Neuronal stem cell (in vitro differentiated cells): ENCODE measurements around the gene SNX6.

Experiments used
- DNase-seq: peaks from one replicate; pipeline ENCODE4 v3.0.0-alpha.2; 2013; ENCODE audit warnings: low spot score
- H2AFZ ChIP-seq: one replicate; pipeline ENCODE4 v1.6.1; 2013; ENCODE audit warnings: mild to moderate bottlenecking, low read length, inconsistent platforms
- H2AK5ac ChIP-seq: 2 replicates; pipeline ENCODE4 v1.6.1; 2013; ENCODE audit warnings: low read depth, mild to moderate bottlenecking, inconsistent platforms, low read length, moderate library complexity, mixed read lengths
- H2BK120ac ChIP-seq: 2 replicates; pipeline ENCODE4 v1.6.1; 2013; ENCODE audit warnings: low read depth, mild to moderate bottlenecking, inconsistent platforms, low read length, moderate library complexity, mixed read lengths
- H2BK12ac ChIP-seq: one replicate; pipeline ENCODE4 v1.6.1; 2013; ENCODE audit warnings: low read length, inconsistent platforms
- H2BK15ac ChIP-seq: 2 replicates; pipeline ENCODE4 v1.6.1; 2013; ENCODE audit warnings: mild to moderate bottlenecking, low read length, inconsistent platforms, mixed read lengths
- H2BK5ac ChIP-seq: one replicate; pipeline ENCODE4 v1.6.1; 2013; ENCODE audit warnings: inconsistent platforms, mild to moderate bottlenecking, low read length, moderate library complexity
- H3K14ac ChIP-seq: one replicate; pipeline ENCODE4 v1.6.1; 2013; ENCODE audit warnings: low read length, inconsistent platforms
- H3K18ac ChIP-seq: 2 replicates; pipeline ENCODE4 v1.6.1; 2013; ENCODE audit warnings: low read length, inconsistent platforms
- H3K23ac ChIP-seq: 2 replicates; pipeline ENCODE4 v1.6.1; 2013; ENCODE audit warnings: low read depth, mild to moderate bottlenecking, mixed read lengths, low read length, inconsistent platforms; ENCODE audit not compliant: poor library complexity
- H3K27ac ChIP-seq: replicated peaks from 3 replicates; pipeline ENCODE4 v1.5.1; 2013; ENCODE audit warnings: low read length, inconsistent platforms
- H3K27me3 ChIP-seq, 3 experiments: 2 replicates each; pipeline ENCODE4 v1.6.1; 2013; ENCODE audit warnings: low read length in 3 of 3, mild to moderate bottlenecking in 2 of 3, inconsistent platforms in 1 of 3, low read depth in 1 of 3, mixed read lengths in 1 of 3, moderate library complexity in 1 of 3; ENCODE audit not compliant: control insufficient read depth in 3 of 3, insufficient read depth in 3 of 3
- H3K36me3 ChIP-seq, 2 donors: replicated peaks in 1 of 2; 2 replicates each; pipeline ENCODE4 v1.6.1; 2013; ENCODE audit warnings: low read length in 2 of 2; ENCODE audit not compliant: control insufficient read depth in 2 of 2, insufficient read depth in 2 of 2
- H3K4ac ChIP-seq: 2 replicates; pipeline ENCODE4 v1.6.1; 2013; ENCODE audit warnings: inconsistent platforms, mild to moderate bottlenecking, low read length, moderate library complexity
- H3K4me1 ChIP-seq, 2 donors: 1 replicate in 1 of 2; 2 replicates in 1 of 2; pipeline ENCODE4 v1.6.1; 2013; ENCODE audit warnings: low read length in 2 of 2, low read depth in 1 of 2; ENCODE audit not compliant: control insufficient read depth in 2 of 2, insufficient read depth in 1 of 2
- H3K4me2 ChIP-seq: one replicate; pipeline ENCODE4 v1.6.1; 2013; ENCODE audit warnings: mild to moderate bottlenecking, low read length, inconsistent platforms; ENCODE audit not compliant: insufficient read depth, poor library complexity, severe bottlenecking
- H3K4me3 ChIP-seq, 2 donors: 2 replicates each; pipeline ENCODE4 v1.5.1; 2013; ENCODE audit warnings: low read length in 2 of 2, mild to moderate bottlenecking in 2 of 2, inconsistent platforms in 1 of 2, moderate library complexity in 1 of 2
- H3K79me1 ChIP-seq: one replicate; pipeline ENCODE4 v1.6.1; 2013; ENCODE audit warnings: low read depth, mild to moderate bottlenecking, inconsistent platforms, low read length, moderate library complexity
- H3K9ac ChIP-seq: one replicate; pipeline ENCODE4 v1.6.1; 2013; ENCODE audit warnings: mild to moderate bottlenecking, low read depth, low read length, inconsistent platforms; ENCODE audit not compliant: poor library complexity
- H3K9me3 ChIP-seq, 2 donors: replicated peaks in 1 of 2; 2 replicates each; pipeline versions ENCODE3 to v1.6.1; 2013; ENCODE audit warnings: low read length in 2 of 2, mild to moderate bottlenecking in 2 of 2, inconsistent platforms in 1 of 2, low read depth in 1 of 2, mixed read lengths in 1 of 2, moderate library complexity in 1 of 2; ENCODE audit not compliant: control insufficient read depth in 2 of 2, insufficient read depth in 1 of 2
- H4K8ac ChIP-seq: one replicate; pipeline ENCODE4 v1.6.1; 2013; ENCODE audit warnings: low read depth, mild to moderate bottlenecking, inconsistent platforms, low read length, moderate library complexity
- H4K91ac ChIP-seq: one replicate; pipeline ENCODE4 v1.6.1; 2013; ENCODE audit warnings: low read length, low read depth, mild to moderate bottlenecking, inconsistent platforms; ENCODE audit not compliant: poor library complexity
- WGBS, 2 donors: extraction: QIAGEN DNeasy Blood & Tissue Kit; methylation state at CpG; one replicate each; pipeline ENCODE4 v1.1.7; 2013; ENCODE audit warnings: missing lambda C conversion rate in 2 of 2, mixed read lengths in 1 of 2; ENCODE audit not compliant: insufficient read length in 2 of 2, insufficient replicate concordance in 1 of 2; ENCODE audit errors: extremely low coverage in 2 of 2; 5-methylcytosine and 5-hydroxymethylcytosine counted together

SNX6 gene

GRCh38 chr14:34629344-34629656, 648 bp downstream of the SNX6 start:
- peak overlapping the region; percentile 82 for H2BK5ac ChIP-seq
- H2BK15ac ChIP-seq, result peak overlapping the region; percentile 75
- WGBS, 2 donors, result no CpG with 5 or more reads among the region's 13 CpGs
- H2BK12ac ChIP-seq, result no peak overlapping the region
- peaks cover 0 to 16% of the 10 kb centered on the region in 2 donors for H3K36me3 ChIP-seq
- H3K4me2 ChIP-seq, result peak overlapping the region; percentile 73
- H3K23ac ChIP-seq, result peak overlapping the region; percentile 31
- H3K27me3 ChIP-seq, result no peaks in the 10 kb centered on the region
- H3K27ac ChIP-seq, result no peak overlapping the region
- peaks cover 9% of the 10 kb centered on the region for H3K79me1 ChIP-seq
- no peak overlapping the region for H4K91ac ChIP-seq
- peak overlapping the region; percentile 99 for H3K18ac ChIP-seq
- H4K8ac ChIP-seq, result no peak overlapping the region
- peak overlapping the region; percentile 94 for H2AK5ac ChIP-seq
- peak overlapping the region; percentile 97 for H3K14ac ChIP-seq
- H2BK120ac ChIP-seq, result peak overlapping the region; percentile 61
- H3K9ac ChIP-seq, result peak overlapping the region; percentile 98
- H3K4ac ChIP-seq, result peak overlapping the region; percentile 93
- H2AFZ ChIP-seq, result peak overlapping the region; percentile 99
- peaks cover 2% of the 10 kb centered on the region in 2 donors for H3K4me1 ChIP-seq
- DNase-seq, result no peak
- H3K9me3 ChIP-seq, result no peaks in the 10 kb centered on the region
- H3K4me3 ChIP-seq, result peak overlapping the region; percentile 92 to 95

DNA sequence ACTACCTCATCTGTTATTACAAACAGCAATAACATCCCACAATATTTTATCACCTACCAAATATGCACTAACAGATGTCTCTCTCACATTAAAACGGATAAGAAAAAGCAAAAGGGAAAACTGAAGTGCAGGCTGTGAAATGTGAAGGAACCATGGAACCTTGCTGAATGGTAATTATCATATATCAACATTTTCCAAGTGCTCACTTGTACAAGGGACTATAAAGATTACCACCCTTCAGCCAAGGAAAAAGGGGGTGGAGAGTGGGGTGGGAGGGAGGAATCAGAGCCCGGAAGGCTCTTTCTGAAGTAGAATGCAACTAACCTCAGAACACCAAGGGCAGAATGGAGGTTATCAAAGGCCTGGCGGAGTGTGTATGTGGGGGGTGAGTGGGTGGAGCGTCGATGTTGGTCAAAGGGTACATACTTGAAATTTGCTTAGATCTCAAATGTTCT, 1.2 kb downstream of the SNX6 start:
- no peak overlapping the region for H2BK5ac ChIP-seq
- H2AK5ac ChIP-seq, result no peak overlapping the region
- no peak overlapping the region for H2BK12ac ChIP-seq
- peaks cover 9% of the 10 kb centered on the region for H3K79me1 ChIP-seq
- peaks cover 0 to 21% of the 10 kb centered on the region in 2 donors for H3K36me3 ChIP-seq
- H3K9ac ChIP-seq, result no peak overlapping the region
- peaks cover 2% of the 10 kb centered on the region in 2 donors for H3K4me1 ChIP-seq
- no peak overlapping the region for H3K4me2 ChIP-seq
- no peaks in the 10 kb centered on the region for H3K9me3 ChIP-seq
- H4K8ac ChIP-seq, result no peak overlapping the region
- no CpG with 5 or more reads among the region's 5 CpGs for WGBS, 2 donors
- no peak for DNase-seq
- peak overlapping the region in 1 of 2 donors; percentile 92 for H3K4me3 ChIP-seq
- no peak overlapping the region for H2BK120ac ChIP-seq
- H2AFZ ChIP-seq, result no peak overlapping the region
- no peak overlapping the region for H3K18ac ChIP-seq
- H4K91ac ChIP-seq, result no peak overlapping the region
- H3K27me3 ChIP-seq, result no peaks in the 10 kb centered on the region
- H3K4ac ChIP-seq, result no peak overlapping the region
- H2BK15ac ChIP-seq, result no peak overlapping the region
- no peak overlapping the region for H3K27ac ChIP-seq
- no peak overlapping the region for H3K14ac ChIP-seq
- H3K23ac ChIP-seq, result no peak overlapping the region

GRCh38 chr14:34623506-34623905, 6.4 kb downstream of the SNX6 start:
- peaks cover 1 to 62% of the 10 kb centered on the region in 2 donors for H3K36me3 ChIP-seq
- DNase-seq, result no peak
- H3K9ac ChIP-seq, result no peak overlapping the region
- H4K91ac ChIP-seq, result no peak overlapping the region
- no peak overlapping the region for H3K4ac ChIP-seq
- no peak overlapping the region for H3K4me2 ChIP-seq
- H3K4me1 ChIP-seq, result no peaks in the 10 kb centered on the region
- WGBS, 2 donors, result no CpG with 5 or more reads among the region's 3 CpGs
- H2BK120ac ChIP-seq, result no peak overlapping the region
- H3K23ac ChIP-seq, result no peak overlapping the region
- no peak overlapping the region for H2BK12ac ChIP-seq
- no peak overlapping the region for H2BK15ac ChIP-seq
- H3K79me1 ChIP-seq, result peaks cover 4% of the 10 kb centered on the region
- no peak overlapping the region for H3K14ac ChIP-seq
- no peak overlapping the region for H2AK5ac ChIP-seq
- no peaks in the 10 kb centered on the region for H3K27me3 ChIP-seq
- no peak overlapping the region for H3K18ac ChIP-seq
- no peaks in the 10 kb centered on the region for H3K9me3 ChIP-seq
- H3K4me3 ChIP-seq, result no peak overlapping the region
- H4K8ac ChIP-seq, result no peak overlapping the region
- no peak overlapping the region for H3K27ac ChIP-seq
- H2AFZ ChIP-seq, result no peak overlapping the region
- H2BK5ac ChIP-seq, result no peak overlapping the region

DNA sequence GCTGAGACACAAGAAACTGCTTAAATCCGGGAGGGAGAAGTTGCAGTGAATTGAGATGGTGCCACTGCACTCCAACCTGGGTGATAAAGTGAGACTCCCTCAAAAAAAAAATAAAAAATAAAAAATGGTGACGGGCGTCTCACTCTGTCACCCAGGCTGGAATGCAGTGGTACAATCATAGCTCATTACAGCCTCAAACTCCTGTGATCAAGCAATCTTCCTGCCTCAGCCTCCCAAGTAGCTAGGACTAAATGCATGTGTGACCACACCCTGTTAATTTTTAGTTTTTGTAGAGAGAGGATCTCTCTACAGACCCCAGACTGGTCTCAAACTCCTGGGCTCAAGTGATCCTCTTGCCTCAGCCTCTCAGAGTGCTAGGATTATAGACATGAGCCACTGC, 9.1 kb downstream of the SNX6 start:
- Histone ChIP-seq H3K14ac (no peak overlapping the region), H3K4ac (no peak overlapping the region), H3K9ac (no peak overlapping the region), H3K79me1 (peaks cover 4% of the 10 kb centered on the region), H3K27ac (no peak overlapping the region), H2BK120ac (no peak overlapping the region), H3K23ac (no peak overlapping the region), H3K4me2 (no peak overlapping the region), H3K18ac (no peak overlapping the region), H3K9me3 (no peaks in the 10 kb centered on the region), H2BK12ac (no peak overlapping the region), H4K8ac (no peak overlapping the region), H2BK5ac (no peak overlapping the region), H4K91ac (no peak overlapping the region), H3K4me1 (no peaks in the 10 kb centered on the region), H2AK5ac (no peak overlapping the region), H3K36me3 (peaks cover 2 to 77% of the 10 kb centered on the region in 2 donors), H3K27me3 (no peaks in the 10 kb centered on the region), H2AFZ (no peak overlapping the region), H3K4me3 (no peak overlapping the region), H2BK15ac (no peak overlapping the region)
- no CpG with 5 or more reads among the region's 3 CpGs for WGBS, 2 donors
- no peak for DNase-seq
